Astrocyte of the spinal cord (primary cell): ENCODE data around the gene JMJD7.

Experiments
- DNase-seq: peaks from one replicate; pipeline ENCODE4 v3.0.0; 2011; ENCODE audit warnings: low read depth, low spot score
- H3K4me3 ChIP-seq: 2 replicates; pipeline ENCODE4 v1.5.1; 2011; ENCODE audit warnings: low read depth, mild to moderate bottlenecking, low read length, moderate library complexity
- CTCF ChIP-seq: IDR thresholded peaks from 2 replicates; pipeline ENCODE4 v1.5.1; 2012; ENCODE audit warnings: low read depth, mild to moderate bottlenecking, low read length, inconsistent platforms
- in situ Hi-C: cut with HindIII; loops from 2 replicates; pipeline ENCODE4 v1.10.0; 2017; ENCODE audit warnings: low sequenced_read_pairs

Gene JMJD7

GRCh38 chr15:41877631-41878354, 49.9 kb downstream of the JMJD7 start:
- no peak for TF ChIP-seq CTCF
- in situ Hi-C loops: no loop called here
- no peak overlapping the region for H3K4me3 ChIP-seq
- no peak for DNase-seq

GRCh38 chr15:41878355-41878699, 50.4 kb downstream of the JMJD7 start:
- in situ Hi-C loops: no loop called here
- no peak for DNase-seq
- no peak for TF ChIP-seq CTCF
- H3K4me3 ChIP-seq: no peak overlapping the region

GRCh38 chr15:41879321-41879845, 51.5 kb downstream of the JMJD7 start:
- no peak for DNase-seq
- H3K4me3 ChIP-seq: no peak overlapping the region
- in situ Hi-C loops: no loop called here

GRCh38 chr15:41880156-41880877, 52.4 kb downstream of the JMJD7 start:
- in situ Hi-C loops: no loop called here
- no peak overlapping the region for H3K4me3 ChIP-seq
- no peak for DNase-seq
- no peak for TF ChIP-seq CTCF

More at GRCh38 chr15:41879321-41879845, 51.5 kb downstream of the JMJD7 start:
- TF ChIP-seq CTCF: no peak

- TF ChIP-seq CTCF: no peak
- in situ Hi-C loops: no loop called here
- H3K4me3 ChIP-seq: no peak overlapping the region
- no peak for DNase-seq
Measured at GRCh38 chr15:41881086-41881485, 53.2 kb downstream of the JMJD7 start.

- in situ Hi-C loops: no loop called here
- H3K4me3 ChIP-seq: no peak overlapping the region
Measured at GRCh38 chr15:41881550-41881919, 53.6 kb downstream of the JMJD7 start.

More at GRCh38 chr15:41881550-41881919, 53.6 kb downstream of the JMJD7 start:
- TF ChIP-seq CTCF: no peak
- no peak for DNase-seq
